GM06990 (cell line): ENCODE data around the gene GFI1B.
"Not testable (repeated sequence)": the region's sequence is repeated elsewhere in the genome, so short reads cannot be mapped to it uniquely, and the experiment has no call there.

Source experiments
- DNase-seq: peaks from one replicate; pipeline ENCODE4 v3.0.0-alpha.2; 2011; ENCODE audit not compliant: insufficient read length; ENCODE audit errors: extremely low read depth
- H3K27me3 ChIP-seq: replicated peaks from 2 replicates; pipeline ENCODE4 v1.6.0; 2011; ENCODE audit warnings: low read length; ENCODE audit not compliant: control insufficient read depth, insufficient read depth
- H3K36me3 ChIP-seq: 2 replicates; pipeline ENCODE4 v1.5.1; 2011; ENCODE audit warnings: low read length; ENCODE audit not compliant: control insufficient read depth, insufficient read depth
- H3K4me3 ChIP-seq: replicated peaks from 2 replicates; pipeline ENCODE4 v1.5.1; 2011; ENCODE audit warnings: low read depth, mild to moderate bottlenecking, control low read depth, low read length
- TF ChIP-seq, protein P1 (sequence below): IDR thresholded peaks from 2 replicates; pipeline ENCODE4 v1.5.1; 2011; ENCODE audit warnings: low read length, control low read depth, mild to moderate bottlenecking, inconsistent platforms; ENCODE audit not compliant: insufficient read depth, poor library complexity, severe bottlenecking

Gene GFI1B

GRCh38 chr9:132989014-132989310, 10.5 kb downstream of the GFI1B start:
- TF ChIP-seq, protein P1, sequence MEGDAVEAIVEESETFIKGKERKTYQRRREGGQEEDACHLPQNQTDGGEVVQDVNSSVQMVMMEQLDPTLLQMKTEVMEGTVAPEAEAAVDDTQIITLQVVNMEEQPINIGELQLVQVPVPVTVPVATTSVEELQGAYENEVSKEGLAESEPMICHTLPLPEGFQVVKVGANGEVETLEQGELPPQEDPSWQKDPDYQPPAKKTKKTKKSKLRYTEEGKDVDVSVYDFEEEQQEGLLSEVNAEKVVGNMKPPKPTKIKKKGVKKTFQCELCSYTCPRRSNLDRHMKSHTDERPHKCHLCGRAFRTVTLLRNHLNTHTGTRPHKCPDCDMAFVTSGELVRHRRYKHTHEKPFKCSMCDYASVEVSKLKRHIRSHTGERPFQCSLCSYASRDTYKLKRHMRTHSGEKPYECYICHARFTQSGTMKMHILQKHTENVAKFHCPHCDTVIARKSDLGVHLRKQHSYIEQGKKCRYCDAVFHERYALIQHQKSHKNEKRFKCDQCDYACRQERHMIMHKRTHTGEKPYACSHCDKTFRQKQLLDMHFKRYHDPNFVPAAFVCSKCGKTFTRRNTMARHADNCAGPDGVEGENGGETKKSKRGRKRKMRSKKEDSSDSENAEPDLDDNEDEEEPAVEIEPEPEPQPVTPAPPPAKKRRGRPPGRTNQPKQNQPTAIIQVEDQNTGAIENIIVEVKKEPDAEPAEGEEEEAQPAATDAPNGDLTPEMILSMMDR = no peak
- no peak overlapping the region for H3K4me3 ChIP-seq
- peaks cover 3% of the 10 kb centered on the region for H3K27me3 ChIP-seq
- H3K36me3 ChIP-seq = no peaks in the 10 kb centered on the region
- DNase-seq = no peak

DNA sequence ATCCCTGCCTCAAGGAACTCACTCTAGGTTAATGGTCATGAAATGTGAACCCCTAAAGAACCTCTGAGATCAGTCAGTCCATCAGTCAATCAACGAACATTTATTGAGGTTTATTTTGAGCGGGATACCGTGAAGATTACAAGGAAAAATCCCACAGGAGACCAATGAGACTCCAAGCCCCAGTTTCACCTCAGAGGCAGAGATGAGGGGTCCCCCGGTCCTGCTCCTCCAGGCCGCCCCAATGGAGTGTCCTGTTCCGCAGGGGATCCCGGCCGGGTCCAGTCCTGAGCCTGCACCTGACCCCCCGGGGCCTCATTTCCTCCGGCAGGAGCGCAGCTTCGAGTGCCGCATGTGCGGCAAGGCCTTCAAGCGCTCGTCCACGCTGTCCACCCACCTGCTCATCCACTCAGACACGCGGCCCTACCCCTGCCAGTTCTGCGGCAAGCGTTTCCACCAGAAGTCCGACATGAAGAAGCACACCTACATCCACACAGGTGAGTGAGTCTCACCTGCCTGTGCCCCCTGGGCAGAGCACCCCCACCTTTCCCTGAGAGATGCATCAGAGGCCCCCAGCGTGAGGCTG, 11.0 kb downstream of the GFI1B start:
- Histone ChIP-seq H3K4me3 (no peak overlapping the region), H3K36me3 (no peaks in the 10 kb centered on the region), H3K27me3 (peaks cover 3% of the 10 kb centered on the region)
- no peak for DNase-seq
- TF ChIP-seq, protein P1 = no peak

- H3K4me3 ChIP-seq, H3K27me3 ChIP-seq, DNase-seq, H3K36me3 ChIP-seq: not testable (repeated sequence)
These were observed 11.6 kb downstream of the GFI1B start for GRCh38 chr9:132989998-132990557.

DNA sequence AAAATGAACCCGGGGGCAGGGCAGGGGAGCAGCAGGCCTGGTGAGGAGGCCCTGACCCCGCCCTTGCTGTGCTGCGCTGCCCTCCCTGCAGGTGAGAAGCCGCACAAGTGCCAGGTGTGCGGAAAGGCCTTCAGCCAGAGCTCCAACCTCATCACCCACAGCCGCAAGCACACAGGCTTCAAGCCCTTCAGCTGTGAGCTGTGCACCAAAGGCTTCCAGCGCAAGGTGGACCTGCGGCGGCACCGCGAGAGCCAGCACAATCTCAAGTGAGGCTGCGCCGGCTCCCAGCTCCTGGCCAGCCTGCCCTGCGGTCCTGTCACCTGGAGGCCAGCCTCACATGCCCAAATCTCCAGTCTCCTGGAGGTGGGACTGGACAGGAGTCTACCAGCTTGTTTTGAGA, 12.3 kb downstream of the GFI1B start:
- H3K4me3 ChIP-seq = no peak overlapping the region
- TF ChIP-seq, protein P1 = no peak
- no peak for DNase-seq
- peaks cover 1% of the 10 kb centered on the region for H3K27me3 ChIP-seq
- H3K36me3 ChIP-seq = no peaks in the 10 kb centered on the region

DNA sequence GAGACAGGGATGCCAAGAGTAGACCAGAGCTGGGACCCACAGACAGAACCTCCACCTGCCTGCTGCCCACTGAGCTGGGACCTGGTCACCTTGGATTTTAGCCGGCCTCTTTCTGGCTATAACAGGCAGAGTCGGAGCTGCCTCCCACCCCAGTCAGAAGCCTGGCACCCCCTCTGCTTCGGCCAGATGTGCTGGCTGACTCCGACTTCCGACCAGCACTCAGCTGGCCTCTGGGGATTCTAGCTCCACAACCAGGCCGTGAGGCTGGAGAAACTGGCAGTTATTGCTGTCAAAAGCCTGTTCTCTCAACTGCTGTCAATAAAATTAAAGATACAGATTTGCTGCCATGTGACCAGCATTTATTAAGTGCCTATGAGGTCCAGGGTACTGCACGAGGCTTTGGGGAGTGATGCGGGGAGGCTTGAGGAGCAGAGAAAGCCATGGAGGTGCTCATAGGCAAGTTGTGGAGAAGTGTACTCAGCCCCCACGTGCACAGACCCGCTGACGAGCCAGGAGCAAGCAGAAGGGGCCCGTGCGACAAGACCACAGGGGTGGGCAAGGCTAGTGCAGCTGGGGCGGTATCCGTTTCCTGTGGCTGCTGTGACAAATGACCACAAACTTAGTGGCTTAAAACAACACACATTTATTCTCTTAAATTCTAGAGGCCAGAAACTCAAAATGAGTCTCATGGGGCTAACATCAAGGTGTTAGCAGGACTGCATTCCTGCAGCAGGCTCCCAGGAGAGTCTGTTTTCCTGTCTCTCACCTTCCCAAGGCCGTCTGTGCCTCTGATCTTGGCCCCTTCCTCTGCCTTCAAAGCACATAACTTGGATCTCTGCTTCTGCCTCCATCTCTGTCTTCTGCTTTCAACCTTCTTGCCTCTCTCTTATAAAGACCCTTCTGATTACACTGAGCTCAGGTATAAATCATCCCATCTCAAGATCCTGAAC, 13.1 kb downstream of the GFI1B start:
- TF ChIP-seq, protein P1 = no peak
- Histone ChIP-seq H3K36me3 (no peaks in the 10 kb centered on the region), H3K4me3 (no peak overlapping the region), H3K27me3 (peaks cover 1% of the 10 kb centered on the region; the same call in 1 of the 2 replicates)
- DNase-seq = no peak

GRCh38 chr9:132993511-132993939, 15.0 kb downstream of the GFI1B start:
- no peak for DNase-seq
- peaks cover 1% of the 10 kb centered on the region; the same call in 1 of the 2 replicates for H3K27me3 ChIP-seq
- no peaks in the 10 kb centered on the region for H3K36me3 ChIP-seq
- TF ChIP-seq, protein P1 = no peak
- no peak overlapping the region for H3K4me3 ChIP-seq
